Activated naive CD8-positive, alpha-beta T cell treated with anti-CD3 and anti-CD28 coated beads, Interleukin-2, amount 50 U/mL, for 24 hours (primary cell): ENCODE results near the gene ZC3H7B.
A peak's percentile ranks its signal among the peaks of the same experiment; 100 is the strongest.

Source experiments
- ATAC-seq: fragments of 150-1000 bp; cut with Tn5 transposase; one replicate; pipeline ENCODE4 v1.10.0; 2021
- DNase-seq: peaks from one replicate; pipeline ENCODE4 v3.0.0; 2021
- H3K27ac Mint-ChIP-seq: one replicate; pipeline ENCODE4 v1.8.0; 2021; ENCODE audit warnings: mild to moderate bottlenecking, mixed read lengths
- H3K27me3 Mint-ChIP-seq: one replicate; pipeline ENCODE4 v1.8.0; 2021; ENCODE audit warnings: mixed read lengths
- H3K36me3 Mint-ChIP-seq: one replicate; pipeline ENCODE4 v1.8.0; 2021; ENCODE audit warnings: low read depth, mixed read lengths
- H3K4me1 Mint-ChIP-seq: one replicate; pipeline ENCODE4 v1.8.0; 2021; ENCODE audit warnings: mixed read lengths
- H3K4me3 Mint-ChIP-seq: one replicate; pipeline ENCODE4 v1.8.0; 2021; ENCODE audit warnings: mild to moderate bottlenecking, moderate library complexity, mixed read lengths
- H3K9me3 Mint-ChIP-seq: one replicate; pipeline ENCODE4 v1.8.0; 2021; ENCODE audit warnings: mixed read lengths

Gene ZC3H7B

DNA sequence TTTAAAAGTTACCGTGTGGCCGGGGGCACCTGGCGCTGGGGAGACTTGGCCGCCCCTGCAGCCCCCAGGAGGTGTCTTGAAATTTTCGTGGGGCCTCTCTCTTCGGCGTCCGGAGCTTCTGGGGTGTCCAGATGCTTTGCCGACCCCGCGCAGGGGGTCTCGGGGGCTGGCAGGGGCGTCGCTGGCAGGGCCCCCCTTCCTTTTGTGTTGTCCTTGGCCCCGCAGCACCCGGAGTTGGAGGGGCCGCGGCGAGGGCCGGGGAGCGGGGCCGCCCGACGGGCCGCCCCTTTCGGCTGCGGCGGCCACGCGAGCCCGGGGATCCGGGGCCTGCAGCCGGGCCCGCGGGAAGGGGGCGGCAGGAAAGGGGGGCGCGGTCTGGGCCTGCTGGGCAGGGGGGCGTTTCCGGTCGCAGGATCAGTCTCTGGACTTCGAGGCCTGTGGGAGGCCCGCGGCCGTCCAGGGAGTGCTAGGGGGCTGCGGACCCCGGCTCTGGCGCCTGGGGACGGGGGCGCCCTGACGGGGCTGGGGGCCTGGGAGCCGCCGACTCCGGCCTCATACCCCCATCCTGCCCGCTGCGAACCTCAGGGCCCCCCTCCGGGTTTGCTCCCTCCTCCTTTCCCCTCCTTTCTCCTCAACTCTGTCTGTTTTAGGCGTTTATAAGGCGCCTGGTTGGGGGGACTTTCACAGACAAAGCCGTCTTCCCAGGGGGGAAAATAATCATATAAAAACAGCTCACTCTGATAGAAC is 869 bp downstream of the ZC3H7B start:
- peak; percentile 18 for DNase-seq
- ATAC-seq: no peak
- H3K4me3 Mint-ChIP-seq: peak overlapping the region; percentile 82

DNA sequence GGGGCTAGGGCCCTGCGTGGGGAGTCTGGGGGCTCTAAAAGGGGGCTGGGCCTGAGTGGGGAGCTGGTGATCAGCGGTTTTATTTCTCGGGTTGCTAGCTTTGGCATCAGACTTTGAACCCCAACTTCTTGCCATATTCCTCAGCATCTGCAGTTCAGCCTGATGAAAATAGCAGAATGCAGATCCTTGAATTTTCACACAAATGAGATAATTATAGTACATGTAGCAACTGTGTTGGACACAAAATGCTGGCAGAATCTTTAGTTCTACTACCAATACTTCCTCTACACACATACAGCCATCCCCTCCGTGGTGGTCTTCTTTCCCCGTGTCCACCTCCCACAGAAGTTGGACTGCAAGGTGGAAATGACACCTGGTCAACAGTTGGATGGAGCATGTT is 1.5 kb downstream of the ZC3H7B start:
- H3K4me3 Mint-ChIP-seq: peak overlapping the region; percentile 82
- DNase-seq (no peak), ATAC-seq (no peak)
- H3K36me3 Mint-ChIP-seq: peaks cover 11% of the 10 kb centered on the region
- H3K9me3 Mint-ChIP-seq: no peaks in the 10 kb centered on the region
- peaks cover 41% of the 10 kb centered on the region for H3K4me1 Mint-ChIP-seq
- no peaks in the 10 kb centered on the region for H3K27me3 Mint-ChIP-seq
- peak overlapping the region; percentile 67 for H3K27ac Mint-ChIP-seq

More for the DNA sequence above, 869 bp downstream of the ZC3H7B start:
- Mint-ChIP-seq H3K4me1 (peaks cover 35% of the 10 kb centered on the region), H3K36me3 (peaks cover 8% of the 10 kb centered on the region), H3K27ac (peak overlapping the region; percentile 67), H3K9me3 (no peaks in the 10 kb centered on the region), H3K27me3 (no peaks in the 10 kb centered on the region)

DNA sequence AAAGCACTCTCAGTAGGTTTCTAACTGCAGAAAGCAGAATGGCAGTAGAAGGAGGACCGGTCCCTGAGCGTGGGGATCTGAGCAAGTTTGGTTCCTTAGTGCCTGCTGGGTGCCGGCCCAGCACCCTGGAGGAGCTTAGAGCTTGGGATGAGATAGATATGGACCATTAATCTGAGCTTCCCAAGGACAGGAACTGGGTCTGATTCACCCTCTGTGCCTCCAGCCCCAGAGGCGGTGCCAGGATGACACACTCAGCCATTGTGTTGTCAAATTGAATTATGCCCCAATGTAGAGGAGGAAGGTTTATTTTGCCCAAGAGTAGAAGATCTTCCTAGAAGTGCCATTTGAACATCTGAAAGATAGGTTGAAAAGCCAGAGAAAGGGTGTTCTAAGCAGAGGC is 4.3 kb downstream of the ZC3H7B start:
- DNase-seq: no peak
- Mint-ChIP-seq H3K9me3 (no peaks in the 10 kb centered on the region), H3K4me3 (no peak overlapping the region), H3K27ac (no peak overlapping the region), H3K36me3 (peaks cover 16% of the 10 kb centered on the region), H3K27me3 (no peaks in the 10 kb centered on the region), H3K4me1 (peaks cover 40% of the 10 kb centered on the region)
- ATAC-seq: no peak

- H3K36me3 Mint-ChIP-seq: peaks cover 18% of the 10 kb centered on the region
- DNase-seq: no peak
- H3K27me3 Mint-ChIP-seq: no peaks in the 10 kb centered on the region
- peaks cover 37% of the 10 kb centered on the region for H3K4me1 Mint-ChIP-seq
- H3K27ac Mint-ChIP-seq: no peak overlapping the region
- H3K9me3 Mint-ChIP-seq: no peaks in the 10 kb centered on the region
- ATAC-seq: no peak
- H3K4me3 Mint-ChIP-seq: no peak overlapping the region
Measured at GRCh38 chr22:41308054-41308453, 6.7 kb downstream of the ZC3H7B start.

- DNase-seq: no peak
- Mint-ChIP-seq H3K4me1 (peaks cover 33% of the 10 kb centered on the region), H3K4me3 (no peak overlapping the region), H3K27me3 (no peaks in the 10 kb centered on the region), H3K9me3 (no peaks in the 10 kb centered on the region), H3K36me3 (peaks cover 18% of the 10 kb centered on the region), H3K27ac (no peak overlapping the region)
- ATAC-seq: no peak
Measured at GRCh38 chr22:41308544-41308947, 7.2 kb downstream of the ZC3H7B start.

- no peak for ATAC-seq
Measured at GRCh38 chr22:41310336-41310735, 9.0 kb downstream of the ZC3H7B start.

GRCh38 chr22:41311487-41311886 is 10.2 kb downstream of the ZC3H7B start:
- DNase-seq: no peak
- Mint-ChIP-seq H3K27ac (no peak overlapping the region), H3K4me1 (peaks cover 19% of the 10 kb centered on the region), H3K4me3 (no peak overlapping the region), H3K27me3 (no peaks in the 10 kb centered on the region), H3K36me3 (peaks cover 14% of the 10 kb centered on the region), H3K9me3 (no peaks in the 10 kb centered on the region)
- ATAC-seq: no peak

More at GRCh38 chr22:41310336-41310735, 9.0 kb downstream of the ZC3H7B start:
- Mint-ChIP-seq H3K4me3 (no peak overlapping the region), H3K9me3 (no peaks in the 10 kb centered on the region), H3K36me3 (peaks cover 17% of the 10 kb centered on the region), H3K27me3 (no peaks in the 10 kb centered on the region), H3K27ac (no peak overlapping the region), H3K4me1 (peaks cover 20% of the 10 kb centered on the region)
- DNase-seq: no peak

DNA sequence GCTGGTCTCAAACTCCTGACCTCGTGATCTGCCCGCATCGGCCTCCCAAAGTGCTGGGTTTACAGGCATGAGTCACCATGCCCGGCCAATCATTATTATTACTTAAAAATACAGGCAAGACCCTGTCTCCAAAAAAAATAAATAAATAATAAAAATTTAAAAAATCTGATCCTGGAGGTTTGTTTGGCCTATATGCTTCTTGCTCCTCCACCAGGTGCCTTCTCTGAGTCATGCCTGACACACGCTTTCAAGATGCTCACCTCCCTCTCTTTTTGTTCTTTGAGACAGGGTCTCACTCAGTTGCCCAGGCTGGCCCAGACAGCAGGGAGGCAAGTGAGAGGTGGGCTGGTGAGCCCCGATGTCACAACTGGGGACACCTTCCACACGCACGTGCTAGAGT is 13.5 kb downstream of the ZC3H7B start:
- Mint-ChIP-seq H3K27me3 (no peaks in the 10 kb centered on the region), H3K4me3 (no peak overlapping the region), H3K9me3 (no peaks in the 10 kb centered on the region), H3K27ac (no peak overlapping the region), H3K36me3 (peaks cover 14% of the 10 kb centered on the region), H3K4me1 (peaks cover 13% of the 10 kb centered on the region)
- ATAC-seq (no peak), DNase-seq (no peak)

DNA sequence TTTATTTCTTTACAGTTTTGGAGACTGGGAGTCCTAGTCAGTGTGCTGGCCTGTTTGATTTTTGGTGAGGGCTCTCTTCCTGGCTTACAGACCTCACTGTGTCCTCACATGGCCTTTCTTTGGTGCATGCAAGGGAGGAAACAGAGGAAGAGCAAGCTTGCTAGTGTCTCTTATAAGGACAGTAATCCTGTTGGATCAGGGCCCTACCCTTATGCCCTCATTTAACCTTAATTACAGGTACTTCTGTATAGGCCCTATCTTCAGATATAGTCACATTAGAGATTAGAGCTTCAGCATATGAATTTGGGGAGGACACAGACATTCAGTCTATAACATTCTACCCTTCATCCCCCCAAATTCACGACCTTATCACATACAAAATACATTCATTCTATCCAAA is 14.3 kb downstream of the ZC3H7B start:
- ATAC-seq: no peak
- Mint-ChIP-seq H3K4me3 (no peak overlapping the region), H3K27ac (no peak overlapping the region), H3K36me3 (peaks cover 11% of the 10 kb centered on the region), H3K9me3 (no peaks in the 10 kb centered on the region), H3K27me3 (no peaks in the 10 kb centered on the region), H3K4me1 (peaks cover 13% of the 10 kb centered on the region)
- no peak for DNase-seq

DNA sequence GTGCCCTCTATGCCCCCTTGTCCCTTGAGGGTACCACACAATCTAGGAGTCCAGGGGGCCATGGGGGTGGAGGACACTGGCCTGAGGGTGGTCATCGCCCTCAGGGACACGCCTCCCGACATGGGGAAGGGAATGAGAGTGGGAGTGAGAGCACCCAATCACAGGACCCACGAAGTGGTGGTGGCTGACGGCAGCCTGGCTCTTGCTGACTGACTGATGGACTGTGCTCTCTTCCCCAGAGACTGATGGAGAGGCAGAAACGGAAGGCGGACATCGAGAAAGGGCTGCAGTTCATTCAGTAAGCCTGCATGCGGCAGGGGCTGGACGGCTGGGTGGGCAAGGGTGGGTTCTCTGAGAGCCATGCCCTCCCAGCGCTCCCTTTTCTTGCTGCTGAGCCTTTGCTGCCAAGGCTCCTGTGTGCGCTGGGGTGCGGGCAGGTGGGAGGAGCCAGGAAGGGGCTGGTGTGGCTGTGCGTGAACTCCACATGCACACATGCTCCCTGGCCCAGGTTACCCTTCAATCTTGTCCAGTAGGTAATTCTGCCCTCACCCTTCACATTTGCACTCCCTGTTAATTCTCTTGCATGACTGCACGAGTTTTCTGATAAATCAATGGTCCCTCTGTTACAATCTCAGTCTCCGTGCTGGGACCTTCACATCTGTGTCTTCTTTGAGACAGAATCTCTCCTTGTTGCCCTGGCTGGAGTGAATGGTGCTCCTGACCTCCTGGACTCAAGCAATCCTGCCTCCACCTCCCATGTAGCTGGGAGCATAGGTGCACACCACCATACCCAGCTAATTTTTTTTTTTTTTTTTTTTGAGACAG is 19.3 kb downstream of the ZC3H7B start:
- DNase-seq (no peak), ATAC-seq (no peak)
- Mint-ChIP-seq H3K36me3 (peaks cover 25% of the 10 kb centered on the region), H3K27ac (no peak overlapping the region), H3K4me3 (no peak overlapping the region), H3K4me1 (peaks cover 3% of the 10 kb centered on the region), H3K27me3 (no peaks in the 10 kb centered on the region), H3K9me3 (no peaks in the 10 kb centered on the region)

DNA sequence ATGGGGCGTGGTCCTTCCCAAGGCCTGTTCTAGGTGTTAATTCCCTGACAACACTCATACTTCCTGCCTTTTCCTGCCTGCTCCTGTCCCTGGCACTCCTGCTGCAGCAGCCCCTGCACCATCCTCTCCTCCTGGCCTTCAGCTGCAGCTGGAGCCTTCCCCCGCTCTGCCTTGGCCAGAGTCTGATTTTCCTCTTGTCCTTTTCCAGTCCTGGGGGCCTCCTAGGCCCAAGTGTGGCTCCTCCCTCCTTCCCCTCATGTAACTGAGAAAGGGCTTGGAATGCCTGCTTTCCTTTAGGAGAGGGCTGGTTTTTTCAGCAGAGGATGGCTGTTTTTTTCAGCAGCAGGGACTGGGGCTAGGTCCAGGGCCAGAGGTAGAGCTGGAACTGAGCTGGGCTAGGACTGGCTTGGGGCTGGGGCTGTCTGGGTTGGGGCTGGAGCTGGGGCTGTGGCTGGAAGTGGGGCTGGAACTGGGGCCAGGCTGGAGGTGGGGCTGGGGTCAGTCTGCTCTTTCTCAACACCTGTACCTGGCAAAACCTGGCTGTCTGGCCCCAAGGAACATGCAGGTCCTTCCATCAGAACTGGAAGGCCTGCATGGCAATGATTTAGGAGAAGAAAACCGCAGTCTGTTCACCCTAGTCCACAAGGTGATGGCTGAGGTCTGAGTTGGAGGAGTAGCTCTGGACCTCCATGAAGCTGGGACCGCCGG is 23.6 kb downstream of the ZC3H7B start:
- Mint-ChIP-seq H3K27ac (no peak overlapping the region), H3K27me3 (no peaks in the 10 kb centered on the region), H3K9me3 (no peaks in the 10 kb centered on the region), H3K36me3 (peaks cover 32% of the 10 kb centered on the region), H3K4me1 (no peaks in the 10 kb centered on the region), H3K4me3 (no peak overlapping the region)
- DNase-seq (no peak), ATAC-seq (no peak)

DNA sequence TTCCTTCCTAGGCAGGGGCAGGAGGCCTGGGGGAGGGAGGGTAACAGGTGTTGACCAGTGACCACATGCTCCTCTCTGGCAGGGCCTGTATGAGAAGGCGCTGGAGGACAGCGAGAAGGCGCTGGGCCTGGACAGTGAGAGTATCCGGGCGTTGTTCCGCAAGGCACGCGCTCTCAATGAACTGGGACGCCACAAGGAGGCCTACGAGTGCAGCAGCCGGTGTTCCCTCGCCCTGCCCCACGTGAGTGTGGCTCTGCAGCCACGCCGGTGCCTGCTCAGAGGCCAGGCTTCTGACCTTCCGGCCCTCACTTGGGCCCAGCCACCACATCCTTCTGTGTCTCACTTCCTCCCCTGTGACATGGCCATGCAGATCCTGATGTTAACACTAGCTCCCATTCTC is 25.8 kb downstream of the ZC3H7B start:
- no peaks in the 10 kb centered on the region for H3K4me1 Mint-ChIP-seq
- H3K4me3 Mint-ChIP-seq: no peak overlapping the region
- H3K36me3 Mint-ChIP-seq: peaks cover 27% of the 10 kb centered on the region
- H3K27ac Mint-ChIP-seq: no peak overlapping the region
- H3K9me3 Mint-ChIP-seq: no peaks in the 10 kb centered on the region
- H3K27me3 Mint-ChIP-seq: no peaks in the 10 kb centered on the region
- DNase-seq (no peak), ATAC-seq (no peak)

DNA sequence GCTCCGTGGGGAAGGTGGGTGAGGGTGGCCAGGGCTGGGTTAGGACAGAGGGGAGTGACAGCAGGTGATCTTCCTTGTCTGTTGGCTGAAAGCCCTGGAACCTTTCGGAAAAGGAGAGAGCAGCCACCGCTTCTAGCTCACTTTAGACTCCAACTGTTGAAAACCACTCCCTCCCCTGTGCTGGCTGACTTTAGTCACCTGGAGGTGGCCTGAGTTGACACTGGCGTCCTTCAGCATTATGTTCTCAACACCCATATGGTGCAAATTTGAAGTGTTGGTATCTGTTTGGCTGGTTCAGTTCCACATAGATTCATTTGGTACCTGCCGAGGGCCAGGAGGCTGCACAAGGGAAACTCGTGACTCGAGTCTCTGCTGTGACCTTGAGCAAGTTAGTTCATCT is 28.8 kb downstream of the ZC3H7B start:
- H3K27me3 Mint-ChIP-seq: no peaks in the 10 kb centered on the region
- H3K27ac Mint-ChIP-seq: no peak overlapping the region
- H3K4me1 Mint-ChIP-seq: no peaks in the 10 kb centered on the region
- no peak for DNase-seq
- no peaks in the 10 kb centered on the region for H3K9me3 Mint-ChIP-seq
- no peak for ATAC-seq
- peaks cover 24% of the 10 kb centered on the region for H3K36me3 Mint-ChIP-seq
- H3K4me3 Mint-ChIP-seq: no peak overlapping the region

- no peak overlapping the region for H3K27ac Mint-ChIP-seq
- H3K36me3 Mint-ChIP-seq: peaks cover 24% of the 10 kb centered on the region
- H3K4me1 Mint-ChIP-seq: no peaks in the 10 kb centered on the region
- ATAC-seq: no peak
- no peaks in the 10 kb centered on the region for H3K9me3 Mint-ChIP-seq
- H3K4me3 Mint-ChIP-seq: no peak overlapping the region
- no peaks in the 10 kb centered on the region for H3K27me3 Mint-ChIP-seq
- no peak for DNase-seq
Measured at GRCh38 chr22:41332217-41332939, 31.1 kb downstream of the ZC3H7B start.
